ENCODE data around the gene EGFR.

EGFR gene

DNA sequence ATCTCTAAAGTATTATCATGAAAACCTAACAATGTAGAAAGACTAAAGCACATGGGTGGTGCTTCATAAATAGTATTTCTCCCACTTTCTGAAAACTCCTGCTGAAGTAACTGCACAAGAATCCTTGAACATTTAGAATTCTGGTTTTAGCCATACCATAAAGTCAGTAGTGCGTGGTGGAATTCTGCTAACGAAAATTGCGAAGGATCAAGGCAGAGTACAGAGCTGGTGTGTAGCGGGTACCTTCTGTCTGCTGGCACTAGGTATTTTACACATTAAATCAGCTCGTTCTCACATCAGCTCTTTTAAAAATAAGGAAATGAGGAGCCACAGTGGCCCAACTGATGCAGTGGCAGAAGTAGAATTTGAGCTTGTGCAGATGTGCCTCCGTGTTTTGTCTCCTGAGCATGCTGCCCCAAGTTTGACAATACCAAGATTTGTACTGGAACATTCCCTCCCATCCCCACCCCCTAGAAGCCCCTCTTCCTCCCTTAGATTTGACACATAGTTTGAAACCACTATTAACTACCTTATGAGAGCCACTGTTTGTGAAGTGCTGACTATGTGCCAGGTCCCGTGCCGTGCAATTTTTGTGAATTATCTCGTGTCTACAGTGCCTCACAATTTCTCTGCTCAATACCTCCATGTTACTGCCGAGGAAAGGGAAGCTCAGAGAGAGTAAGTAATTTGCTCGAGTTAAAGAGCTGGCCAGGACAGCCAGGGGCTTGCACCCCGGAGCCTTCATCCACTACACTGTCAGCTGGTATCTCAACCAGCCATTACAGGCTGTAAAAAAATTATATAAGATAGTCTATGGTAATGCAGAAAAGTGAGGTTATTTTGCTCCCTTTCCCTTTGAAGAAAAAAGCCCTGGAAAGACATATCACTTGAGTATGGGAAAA, 66.9 kb downstream of the EGFR start:
- no peaks in the 10 kb centered on the region for H3K9me3 Mint-ChIP-seq
- peaks cover 37% of the 10 kb centered on the region for H3K27me3 Mint-ChIP-seq
- no peak overlapping the region for H3K27ac Mint-ChIP-seq
- no peaks in the 10 kb centered on the region for H3K36me3 Mint-ChIP-seq (ENCODE audit: low read depth)
- H3K4me3 Mint-ChIP-seq, result no peak overlapping the region
- H3K4me1 Mint-ChIP-seq (ENCODE audit: low read depth), result peaks cover 20% of the 10 kb centered on the region

DNA sequence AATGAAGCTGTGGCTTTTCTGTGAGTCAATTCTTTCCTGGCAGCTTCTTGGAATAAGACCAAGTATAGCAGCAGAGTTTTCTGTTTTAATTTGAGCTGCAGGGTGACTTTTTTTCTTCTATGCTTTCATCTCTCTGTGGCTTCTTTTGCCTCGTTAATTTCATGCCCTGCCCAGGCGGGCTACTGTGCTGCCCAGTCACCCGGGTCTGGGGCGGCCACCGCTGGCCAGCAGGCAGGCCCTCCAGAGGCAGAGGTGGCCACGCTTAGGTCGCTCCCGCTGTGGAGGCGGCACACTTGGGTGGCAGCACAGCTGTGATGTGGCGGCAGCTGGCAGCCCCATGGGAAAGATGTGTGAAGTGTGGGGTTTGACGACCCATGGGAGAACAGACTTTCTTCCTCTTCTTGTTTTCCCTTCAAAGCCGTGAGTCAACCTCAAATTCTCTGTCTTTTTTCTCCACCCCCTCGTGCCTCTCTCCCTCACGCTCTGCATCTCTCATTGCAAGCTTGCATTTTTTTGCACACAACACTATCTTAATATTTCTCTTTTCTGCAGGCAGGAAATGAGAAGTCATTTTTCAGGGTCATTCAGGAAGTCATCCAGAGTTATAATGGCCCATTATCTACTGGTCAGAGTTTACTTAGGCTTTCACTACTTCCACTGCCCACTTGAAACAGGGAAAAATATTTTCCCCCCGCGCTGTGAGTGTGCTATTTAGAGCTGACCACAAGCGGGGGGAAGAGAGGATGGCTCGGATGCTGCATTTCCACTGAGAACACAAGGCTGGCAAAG, 67.8 kb downstream of the EGFR start:
- Mint-ChIP-seq H3K27ac (no peak overlapping the region), H3K27me3 (peaks cover 41% of the 10 kb centered on the region), H3K9me3 (no peaks in the 10 kb centered on the region), H3K4me1 (ENCODE audit: low read depth) (peaks cover 20% of the 10 kb centered on the region), H3K4me3 (peak overlapping the region; percentile 50), H3K36me3 (ENCODE audit: low read depth) (no peaks in the 10 kb centered on the region)

GRCh38 chr7:55087521-55087961, 68.7 kb downstream of the EGFR start:
- Mint-ChIP-seq H3K27ac (no peak overlapping the region), H3K4me1 (ENCODE audit: low read depth) (peaks cover 20% of the 10 kb centered on the region)

DNA sequence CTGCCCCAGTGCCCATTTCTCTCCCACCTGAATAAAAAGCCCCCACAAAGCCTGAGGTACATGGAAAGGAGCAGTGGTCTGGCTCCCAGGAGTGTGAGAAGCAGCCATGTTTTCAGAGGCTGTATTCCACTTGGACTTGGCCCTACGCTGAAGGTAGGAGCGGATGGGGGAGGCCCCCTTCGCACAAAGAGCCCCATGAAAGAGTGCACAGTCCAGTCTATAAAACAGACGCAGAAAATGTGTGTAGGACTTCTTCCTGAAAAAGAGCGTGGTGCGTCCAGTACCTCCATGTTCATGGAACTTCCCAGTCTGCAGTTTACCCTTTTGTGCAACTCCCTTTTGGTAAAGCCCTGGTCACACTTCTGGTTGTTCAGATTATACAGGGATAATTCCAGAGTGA, 69.3 kb downstream of the EGFR start:
- Mint-ChIP-seq H3K27ac (no peak overlapping the region), H3K4me3 (no peak overlapping the region), H3K27me3 (peaks cover 38% of the 10 kb centered on the region)

More at GRCh38 chr7:55087521-55087961, 68.7 kb downstream of the EGFR start:
- Mint-ChIP-seq H3K9me3 (no peaks in the 10 kb centered on the region), H3K36me3 (ENCODE audit: low read depth) (no peaks in the 10 kb centered on the region), H3K27me3 (peaks cover 41% of the 10 kb centered on the region), H3K4me3 (no peak overlapping the region)

DNA sequence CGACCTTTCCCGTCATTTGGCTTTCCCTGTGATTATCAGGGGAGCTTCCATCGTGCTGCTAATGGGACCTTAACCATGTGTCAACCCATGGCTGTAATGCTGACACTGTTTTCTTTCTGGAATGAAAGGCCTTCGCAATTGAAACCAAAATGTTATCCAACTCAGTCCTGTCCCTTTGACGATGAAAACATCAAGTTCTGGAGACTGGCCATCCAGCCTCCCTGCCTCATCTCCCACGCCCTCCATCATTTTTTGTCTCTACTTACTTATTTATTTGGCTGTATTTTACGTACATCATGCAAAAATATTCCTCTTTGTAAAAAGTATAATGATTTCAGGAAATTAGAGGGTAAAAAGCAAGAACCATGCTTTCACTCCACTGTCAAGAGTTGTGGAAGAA, 69.8 kb downstream of the EGFR start:
- H3K4me1 Mint-ChIP-seq (ENCODE audit: low read depth), result peaks cover 20% of the 10 kb centered on the region
- no peaks in the 10 kb centered on the region for H3K36me3 Mint-ChIP-seq (ENCODE audit: low read depth)
- no peak overlapping the region for H3K4me3 Mint-ChIP-seq
- H3K27ac Mint-ChIP-seq, result no peak overlapping the region
- H3K9me3 Mint-ChIP-seq, result no peaks in the 10 kb centered on the region
- peaks cover 39% of the 10 kb centered on the region for H3K27me3 Mint-ChIP-seq

More for the DNA sequence above, 69.3 kb downstream of the EGFR start:
- H3K36me3 Mint-ChIP-seq (ENCODE audit: low read depth), result no peaks in the 10 kb centered on the region
- H3K9me3 Mint-ChIP-seq, result no peaks in the 10 kb centered on the region
- peaks cover 20% of the 10 kb centered on the region for H3K4me1 Mint-ChIP-seq (ENCODE audit: low read depth)

DNA sequence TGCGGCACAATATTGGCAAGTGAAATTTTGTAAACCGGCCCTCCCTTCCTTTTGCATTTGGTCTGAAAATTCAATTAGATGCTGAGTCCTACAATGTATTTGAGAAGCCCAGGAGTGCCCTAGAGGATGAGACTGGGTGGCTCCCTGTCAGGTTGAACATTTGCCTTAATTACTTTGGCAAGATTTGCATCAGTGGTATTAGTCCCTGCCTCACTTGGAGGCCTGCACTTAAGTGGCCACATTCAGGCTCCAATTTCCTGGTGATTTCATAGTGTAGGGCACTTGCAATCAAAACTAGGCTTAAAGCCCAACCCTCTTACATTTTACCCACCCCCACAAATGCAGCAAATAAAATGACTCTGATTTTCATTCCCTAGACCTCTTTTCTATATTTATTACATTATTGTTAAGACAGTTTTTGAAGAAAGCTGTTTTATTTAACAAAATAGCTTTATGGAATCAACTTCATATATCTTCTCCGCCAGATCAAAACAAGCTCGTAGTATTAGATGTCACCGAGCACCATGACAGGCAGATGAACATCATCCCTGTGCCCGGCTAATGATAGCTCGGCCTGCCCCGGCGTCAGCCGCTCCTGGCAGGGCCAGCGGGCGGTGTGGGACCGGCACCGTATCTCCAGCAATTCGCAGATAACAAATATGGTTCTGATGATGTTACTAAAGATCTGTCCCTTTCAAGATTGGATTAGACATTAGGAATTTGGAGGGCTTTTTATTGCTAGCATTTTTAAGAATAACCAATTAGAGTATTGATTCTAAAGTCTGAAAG, 73.6 kb downstream of the EGFR start:
- Mint-ChIP-seq H3K4me1 (ENCODE audit: low read depth) (peaks cover 5% of the 10 kb centered on the region), H3K36me3 (ENCODE audit: low read depth) (no peaks in the 10 kb centered on the region), H3K27ac (no peak overlapping the region), H3K9me3 (no peaks in the 10 kb centered on the region), H3K27me3 (peaks cover 26% of the 10 kb centered on the region), H3K4me3 (no peak overlapping the region)

- Mint-ChIP-seq H3K27me3 (peaks cover 27% of the 10 kb centered on the region), H3K36me3 (ENCODE audit: low read depth) (no peaks in the 10 kb centered on the region), H3K4me3 (no peak overlapping the region), H3K9me3 (no peaks in the 10 kb centered on the region), H3K4me1 (ENCODE audit: low read depth) (no peaks in the 10 kb centered on the region), H3K27ac (no peak overlapping the region)
Measured at GRCh38 chr7:55092975-55093373, 74.2 kb downstream of the EGFR start.

DNA sequence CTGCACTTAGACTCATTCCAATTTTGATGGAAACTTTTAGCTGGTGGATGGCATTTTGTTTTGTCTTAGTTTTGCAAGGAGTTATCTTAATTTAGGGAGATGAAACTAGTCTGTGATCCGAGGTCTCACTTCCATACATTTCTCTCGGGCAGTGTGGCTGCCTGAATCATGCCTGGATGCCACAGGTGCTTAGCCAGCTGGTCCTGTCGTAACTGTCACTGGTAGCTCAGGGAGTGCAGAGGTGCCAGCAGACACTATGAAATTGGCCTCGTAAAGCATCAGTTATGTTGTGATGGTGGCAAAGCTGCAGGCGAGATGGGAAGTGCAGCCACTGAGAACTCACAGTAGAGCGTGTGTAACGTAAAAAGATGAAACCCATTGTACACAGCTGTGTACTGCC, 74.9 kb downstream of the EGFR start:
- H3K4me1 Mint-ChIP-seq (ENCODE audit: low read depth), result no peaks in the 10 kb centered on the region
- no peak overlapping the region for H3K4me3 Mint-ChIP-seq
- H3K36me3 Mint-ChIP-seq (ENCODE audit: low read depth), result no peaks in the 10 kb centered on the region
- peaks cover 27% of the 10 kb centered on the region for H3K27me3 Mint-ChIP-seq
- H3K27ac Mint-ChIP-seq, result no peak overlapping the region
- H3K9me3 Mint-ChIP-seq, result no peaks in the 10 kb centered on the region

DNA sequence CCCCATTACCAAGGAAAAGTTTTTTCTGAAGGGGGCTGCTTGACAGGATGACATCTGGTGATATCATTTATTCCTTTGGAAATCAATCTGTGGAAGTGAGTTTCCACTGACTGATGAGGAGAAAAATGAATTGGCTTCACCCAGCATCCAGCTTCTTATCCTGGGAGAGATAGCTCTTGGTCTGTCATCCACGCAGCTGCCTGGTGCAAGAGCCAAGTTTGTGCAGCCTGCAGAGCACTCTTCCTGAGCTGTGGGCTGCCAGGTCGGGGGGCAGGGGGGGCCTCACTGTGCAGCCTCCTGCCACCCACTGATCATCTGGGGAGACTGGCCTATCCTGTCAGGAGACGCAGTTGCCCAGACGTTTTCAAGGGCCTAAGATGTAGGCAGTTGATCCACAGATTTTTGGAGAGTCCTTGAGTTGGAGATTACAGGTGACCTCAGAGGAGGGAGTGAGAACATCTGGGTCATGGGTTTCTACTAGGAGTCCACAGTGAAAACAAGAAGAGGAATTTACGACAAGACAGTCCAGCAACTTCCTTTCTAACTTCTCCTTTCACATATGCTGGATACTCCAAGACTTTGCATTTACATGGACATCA, 75.4 kb downstream of the EGFR start:
- Mint-ChIP-seq H3K4me3 (no peak overlapping the region), H3K27ac (no peak overlapping the region), H3K27me3 (peaks cover 27% of the 10 kb centered on the region), H3K9me3 (no peaks in the 10 kb centered on the region), H3K36me3 (ENCODE audit: low read depth) (no peaks in the 10 kb centered on the region), H3K4me1 (ENCODE audit: low read depth) (no peaks in the 10 kb centered on the region)

DNA sequence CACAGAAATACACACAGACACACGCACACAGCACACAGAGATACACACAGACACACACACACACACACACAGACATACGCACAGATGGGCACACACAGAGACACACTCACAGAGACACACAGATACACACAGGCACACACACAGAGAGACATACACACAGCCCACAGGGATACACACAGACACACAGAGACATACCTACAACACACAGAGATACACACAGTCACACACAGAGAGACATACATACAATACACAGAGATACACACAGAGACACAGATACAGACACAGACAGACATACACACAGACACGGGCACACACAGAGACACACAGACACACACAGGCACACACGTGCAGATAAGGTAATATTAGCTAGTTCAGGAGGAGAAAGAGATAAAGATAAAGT, 76.9 kb downstream of the EGFR start:
- Mint-ChIP-seq H3K36me3 (ENCODE audit: low read depth) (no peaks in the 10 kb centered on the region), H3K27ac (no peak overlapping the region), H3K4me3 (no peak overlapping the region), H3K9me3 (no peaks in the 10 kb centered on the region), H3K4me1 (ENCODE audit: low read depth) (no peaks in the 10 kb centered on the region), H3K27me3 (peaks cover 23% of the 10 kb centered on the region)

GRCh38 chr7:55096323-55096722, 77.5 kb downstream of the EGFR start:
- H3K27ac Mint-ChIP-seq, result no peak overlapping the region
- H3K9me3 Mint-ChIP-seq, result no peaks in the 10 kb centered on the region

DNA sequence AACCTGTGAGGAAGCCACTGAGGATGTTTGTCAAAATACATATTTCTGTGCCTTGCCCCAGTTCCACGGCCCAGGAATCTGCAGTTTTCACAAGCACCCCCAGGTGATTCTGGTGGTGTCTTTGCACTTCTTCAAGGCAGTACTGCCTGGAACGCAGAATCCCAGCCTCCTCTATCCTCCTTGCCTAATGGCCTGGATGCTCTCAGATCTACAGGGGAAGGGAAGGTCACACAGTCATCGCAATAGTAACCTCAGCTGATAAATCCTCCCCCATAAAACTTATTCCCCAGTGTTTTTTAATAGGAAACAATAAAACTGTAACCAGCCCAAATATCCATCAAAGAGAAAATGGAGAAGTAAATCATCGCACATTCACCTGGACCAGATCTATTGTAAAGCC, 78.3 kb downstream of the EGFR start:
- no peak overlapping the region for H3K4me3 Mint-ChIP-seq
- peaks cover 29% of the 10 kb centered on the region for H3K27me3 Mint-ChIP-seq
- H3K9me3 Mint-ChIP-seq, result no peaks in the 10 kb centered on the region
- H3K4me1 Mint-ChIP-seq (ENCODE audit: low read depth), result no peaks in the 10 kb centered on the region
- no peaks in the 10 kb centered on the region for H3K36me3 Mint-ChIP-seq (ENCODE audit: low read depth)
- no peak overlapping the region for H3K27ac Mint-ChIP-seq

More at GRCh38 chr7:55096323-55096722, 77.5 kb downstream of the EGFR start:
- H3K4me1 Mint-ChIP-seq (ENCODE audit: low read depth), result no peaks in the 10 kb centered on the region
- peaks cover 22% of the 10 kb centered on the region for H3K27me3 Mint-ChIP-seq
- no peaks in the 10 kb centered on the region for H3K36me3 Mint-ChIP-seq (ENCODE audit: low read depth)
- no peak overlapping the region for H3K4me3 Mint-ChIP-seq

DNA sequence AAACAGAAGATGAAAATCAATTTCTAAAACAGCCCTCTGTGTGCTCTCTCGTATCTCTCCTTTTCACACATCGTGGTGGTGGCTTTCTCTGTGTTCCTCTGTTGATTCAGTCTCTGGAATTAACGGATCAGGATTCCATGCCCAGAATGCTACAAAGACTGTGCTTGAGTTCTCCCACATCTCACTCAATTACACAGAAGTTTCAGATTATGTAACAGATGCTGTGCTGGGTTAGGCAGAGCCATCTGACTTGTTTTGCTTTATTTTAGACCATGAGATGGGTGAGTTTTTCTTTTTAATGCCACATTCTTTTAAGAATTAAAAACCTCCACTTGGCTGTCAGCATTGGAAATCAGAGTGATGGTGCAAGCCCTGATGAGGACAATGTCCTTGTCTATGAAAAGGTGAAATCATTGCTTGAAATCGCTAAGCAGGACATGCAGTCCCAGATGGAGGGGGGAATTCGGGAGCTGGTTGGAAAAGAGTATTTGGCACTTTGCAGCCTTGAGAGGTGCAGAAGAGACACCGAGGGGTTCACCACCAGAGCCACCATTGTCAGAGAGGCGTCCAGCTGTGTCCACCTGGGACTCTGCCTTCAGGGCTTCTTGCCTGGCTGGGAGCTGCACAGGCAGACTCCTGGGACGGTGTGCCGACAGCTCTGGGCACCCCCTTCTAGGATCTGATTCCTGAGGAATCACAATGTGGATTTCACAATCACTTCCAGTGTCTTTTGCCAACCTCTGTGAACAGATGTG, 80.4 kb downstream of the EGFR start:
- Mint-ChIP-seq H3K4me3 (no peak overlapping the region), H3K27me3 (peaks cover 33% of the 10 kb centered on the region), H3K27ac (no peak overlapping the region), H3K9me3 (no peaks in the 10 kb centered on the region), H3K36me3 (ENCODE audit: low read depth) (no peaks in the 10 kb centered on the region), H3K4me1 (ENCODE audit: low read depth) (no peaks in the 10 kb centered on the region)

Data from stimulated activated naive CD8-positive, alpha-beta T cell treated with anti-CD3 and anti-CD28 coated beads, Interleukin-15, Interleukin-2, amounts not matched to agents 100 ng/mL and 50 ng/mL, for 24 hours (primary cell).